Measurements from ENCODE around the gene OGFR.

Gene OGFR

DNA sequence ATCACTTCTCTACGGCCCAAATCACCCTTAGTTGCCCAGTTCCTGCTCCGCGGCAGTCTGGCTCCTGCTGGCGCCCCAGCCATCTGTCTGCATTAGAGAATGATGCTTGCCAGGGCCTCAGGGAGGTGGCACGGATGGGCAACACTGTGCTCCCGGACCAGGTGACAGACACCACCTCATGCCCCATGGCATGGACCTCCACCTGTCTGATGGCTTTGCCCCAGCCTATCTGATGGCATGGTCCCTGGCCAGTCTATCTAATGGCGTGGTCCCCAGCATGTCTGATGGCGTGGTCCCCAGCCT is 27.2 kb upstream of the OGFR start:
- DNase-seq (ENCODE audit: low read depth): no peak
- H3K4me3 ChIP-seq (ENCODE audit: low read length): no peak overlapping the region
- TF ChIP-seq, protein P1, sequence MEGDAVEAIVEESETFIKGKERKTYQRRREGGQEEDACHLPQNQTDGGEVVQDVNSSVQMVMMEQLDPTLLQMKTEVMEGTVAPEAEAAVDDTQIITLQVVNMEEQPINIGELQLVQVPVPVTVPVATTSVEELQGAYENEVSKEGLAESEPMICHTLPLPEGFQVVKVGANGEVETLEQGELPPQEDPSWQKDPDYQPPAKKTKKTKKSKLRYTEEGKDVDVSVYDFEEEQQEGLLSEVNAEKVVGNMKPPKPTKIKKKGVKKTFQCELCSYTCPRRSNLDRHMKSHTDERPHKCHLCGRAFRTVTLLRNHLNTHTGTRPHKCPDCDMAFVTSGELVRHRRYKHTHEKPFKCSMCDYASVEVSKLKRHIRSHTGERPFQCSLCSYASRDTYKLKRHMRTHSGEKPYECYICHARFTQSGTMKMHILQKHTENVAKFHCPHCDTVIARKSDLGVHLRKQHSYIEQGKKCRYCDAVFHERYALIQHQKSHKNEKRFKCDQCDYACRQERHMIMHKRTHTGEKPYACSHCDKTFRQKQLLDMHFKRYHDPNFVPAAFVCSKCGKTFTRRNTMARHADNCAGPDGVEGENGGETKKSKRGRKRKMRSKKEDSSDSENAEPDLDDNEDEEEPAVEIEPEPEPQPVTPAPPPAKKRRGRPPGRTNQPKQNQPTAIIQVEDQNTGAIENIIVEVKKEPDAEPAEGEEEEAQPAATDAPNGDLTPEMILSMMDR (IDR thresholded peaks at IDR 0.05; ENCODE audit: insufficient read depth, low read depth, low read length, missing control alignments): no peak

GRCh38 chr20:62778058-62778457 is 26.6 kb upstream of the OGFR start:
- TF ChIP-seq, protein P1 (IDR thresholded peaks at IDR 0.05; ENCODE audit: insufficient read depth, low read depth, low read length, missing control alignments): no peak
- DNase-seq (ENCODE audit: low read depth): no peak
- no peak overlapping the region for H3K4me3 ChIP-seq (ENCODE audit: low read length)

GRCh38 chr20:62778601-62779416 is 25.8 kb upstream of the OGFR start:
- TF ChIP-seq, protein P1 (IDR thresholded peaks at IDR 0.05; ENCODE audit: insufficient read depth, low read depth, low read length, missing control alignments): no peak
- DNase-seq (ENCODE audit: low read depth): no peak

DNA sequence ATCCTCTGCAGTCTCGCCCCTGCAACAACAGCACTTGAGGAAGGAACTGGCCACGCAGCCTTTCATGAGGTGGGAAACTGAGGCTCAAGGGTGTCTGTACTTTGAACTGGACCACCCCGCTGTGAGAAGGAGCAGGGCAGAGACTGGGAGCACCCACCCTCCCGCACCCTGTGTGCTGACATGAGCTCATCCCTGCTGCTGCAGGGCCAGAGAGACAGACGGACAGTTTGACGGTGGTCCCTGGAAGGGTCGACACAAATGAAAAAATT is 25.3 kb upstream of the OGFR start:
- DNase-seq (ENCODE audit: low read depth): no peak
- H3K4me3 ChIP-seq (ENCODE audit: low read length): no peak overlapping the region
- TF ChIP-seq, protein P1 (IDR thresholded peaks at IDR 0.05; ENCODE audit: insufficient read depth, low read depth, low read length, missing control alignments): no peak

More at GRCh38 chr20:62778601-62779416, 25.8 kb upstream of the OGFR start:
- H3K4me3 ChIP-seq (ENCODE audit: low read length): no peak overlapping the region

DNA sequence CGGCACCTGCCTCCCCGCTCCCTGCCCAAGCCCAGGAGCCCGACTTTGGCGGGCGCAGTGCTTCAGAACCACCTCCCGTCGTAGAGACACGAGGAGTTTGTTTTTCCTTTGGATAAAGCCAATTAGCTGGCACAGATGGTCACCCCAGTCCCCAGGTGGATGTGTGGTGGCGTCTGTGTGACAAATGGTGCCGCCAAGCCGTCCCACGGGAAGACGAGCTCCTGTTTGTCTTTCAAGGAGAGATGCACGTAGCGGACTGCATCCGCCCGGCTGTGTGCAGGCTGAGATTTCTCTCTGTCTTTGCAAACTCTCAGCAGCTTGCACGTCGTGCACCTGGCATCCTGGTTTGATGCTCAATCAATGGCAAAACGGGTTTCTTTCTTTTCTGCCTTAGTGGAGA is 24.4 kb upstream of the OGFR start:
- no peak for DNase-seq (ENCODE audit: low read depth)
- H3K4me3 ChIP-seq (ENCODE audit: low read length): no peak overlapping the region
- TF ChIP-seq, protein P1 (IDR thresholded peaks at IDR 0.05; ENCODE audit: insufficient read depth, low read depth, low read length, missing control alignments): no peak

- TF ChIP-seq, protein P1 (IDR thresholded peaks at IDR 0.05; ENCODE audit: insufficient read depth, low read depth, low read length, missing control alignments): no peak
- H3K4me3 ChIP-seq (ENCODE audit: low read length): no peak overlapping the region
- no peak for DNase-seq (ENCODE audit: low read depth)
Measured at GRCh38 chr20:62780696-62781095, 23.9 kb upstream of the OGFR start.

Measured in epithelial cell of esophagus (primary cell).